GM12874 (cell line): Measurements from ENCODE around the gene PATZ1.

ENCODE experiments used
- TF ChIP-seq, protein P1 (sequence below): IDR thresholded peaks from 2 replicates; pipeline ENCODE4 v1.5.1; 2011; ENCODE audit warnings: low read depth, mild to moderate bottlenecking, control low read depth, low read length, moderate library complexity; ENCODE audit not compliant: insufficient read depth

The PATZ1 gene

GRCh38 chr22:31346733-31347250 lies 646 bp upstream of the PATZ1 start:
- TF ChIP-seq, protein P1, sequence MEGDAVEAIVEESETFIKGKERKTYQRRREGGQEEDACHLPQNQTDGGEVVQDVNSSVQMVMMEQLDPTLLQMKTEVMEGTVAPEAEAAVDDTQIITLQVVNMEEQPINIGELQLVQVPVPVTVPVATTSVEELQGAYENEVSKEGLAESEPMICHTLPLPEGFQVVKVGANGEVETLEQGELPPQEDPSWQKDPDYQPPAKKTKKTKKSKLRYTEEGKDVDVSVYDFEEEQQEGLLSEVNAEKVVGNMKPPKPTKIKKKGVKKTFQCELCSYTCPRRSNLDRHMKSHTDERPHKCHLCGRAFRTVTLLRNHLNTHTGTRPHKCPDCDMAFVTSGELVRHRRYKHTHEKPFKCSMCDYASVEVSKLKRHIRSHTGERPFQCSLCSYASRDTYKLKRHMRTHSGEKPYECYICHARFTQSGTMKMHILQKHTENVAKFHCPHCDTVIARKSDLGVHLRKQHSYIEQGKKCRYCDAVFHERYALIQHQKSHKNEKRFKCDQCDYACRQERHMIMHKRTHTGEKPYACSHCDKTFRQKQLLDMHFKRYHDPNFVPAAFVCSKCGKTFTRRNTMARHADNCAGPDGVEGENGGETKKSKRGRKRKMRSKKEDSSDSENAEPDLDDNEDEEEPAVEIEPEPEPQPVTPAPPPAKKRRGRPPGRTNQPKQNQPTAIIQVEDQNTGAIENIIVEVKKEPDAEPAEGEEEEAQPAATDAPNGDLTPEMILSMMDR: no peak

- TF ChIP-seq, protein P1: peak; percentile 97
These were observed 553 bp downstream of the PATZ1 start for GRCh38 chr22:31345331-31346254.

DNA sequence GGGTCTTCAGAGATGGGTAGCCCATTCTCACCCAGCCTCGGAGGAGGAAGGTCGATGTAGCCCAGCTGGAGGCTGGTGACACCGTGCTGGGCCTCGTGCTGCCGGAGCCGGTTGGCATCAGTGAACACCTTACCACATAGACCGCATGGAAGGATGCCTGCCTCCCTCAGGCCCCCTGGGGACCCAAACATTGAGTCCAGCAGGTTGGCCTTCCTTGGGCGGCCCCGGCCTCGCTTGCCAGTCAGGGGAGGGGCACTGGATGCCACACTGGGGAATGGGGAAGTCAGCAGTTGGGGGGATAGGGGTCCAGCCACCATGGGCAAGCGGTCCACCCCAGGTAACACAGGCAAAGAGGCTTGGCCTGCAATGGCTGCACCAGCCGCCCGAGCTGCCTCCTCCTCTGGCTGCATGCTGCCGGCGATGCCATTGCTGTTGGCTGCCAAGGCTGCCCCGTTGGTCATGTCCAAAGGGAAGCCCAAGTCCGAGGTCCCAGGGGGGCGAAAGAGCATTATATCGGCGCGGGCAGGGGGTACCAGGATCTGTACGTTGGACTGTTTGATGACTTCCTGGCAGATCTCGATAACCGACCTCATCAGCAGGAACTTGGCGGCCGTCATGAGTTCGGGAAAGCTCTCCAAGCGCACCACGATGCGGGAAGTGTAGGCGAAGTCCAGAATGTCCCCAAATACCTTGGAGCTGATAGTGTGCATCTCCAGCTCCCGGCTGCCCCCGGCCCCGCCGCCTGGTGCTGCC lies 1.4 kb downstream of the PATZ1 start:
- TF ChIP-seq, protein P1: no peak

- TF ChIP-seq, protein P1: no peak
These were observed 1.9 kb downstream of the PATZ1 start for GRCh38 chr22:31344256-31344577.

- TF ChIP-seq, protein P1: no peak
These were observed 2.6 kb downstream of the PATZ1 start for GRCh38 chr22:31343235-31344191.

- TF ChIP-seq, protein P1: no peak
These were observed 3.6 kb downstream of the PATZ1 start for GRCh38 chr22:31342389-31343140.
